DOHH2 (cell line): ENCODE measurements around the gene ADAMTS2.

Source experiments
- H3F3A ChIP-seq: fragments of 200-600 bp; sonication (generic), shearing (Covaris generic); 2 replicates; pipeline ENCODE4 v1.6.0; 2016; ENCODE audit warnings: antibody characterized with exemption, mild to moderate bottlenecking; ENCODE audit not compliant: control insufficient read depth, insufficient read depth
- H3K27ac ChIP-seq: fragments of 200-600 bp; sonication (generic); 2 replicates; pipeline ENCODE4 v1.5.1; 2014; ENCODE audit warnings: low read depth, mild to moderate bottlenecking, low read length, moderate library complexity
- H3K27me3 ChIP-seq: fragments of 200-600 bp; sonication (generic); 2 replicates; pipeline ENCODE4 v1.6.1; 2014; ENCODE audit warnings: mild to moderate bottlenecking, low read length, mixed read lengths; ENCODE audit not compliant: control insufficient read depth
- H3K36me3 ChIP-seq: fragments of 200-600 bp; sonication (generic); 2 replicates; pipeline ENCODE4 v1.6.1; 2014; ENCODE audit warnings: mild to moderate bottlenecking, low read length, moderate library complexity, mixed read lengths; ENCODE audit not compliant: control insufficient read depth
- H3K4me1 ChIP-seq: fragments of 200-600 bp; sonication (generic); 2 replicates; pipeline ENCODE4 v1.6.1; 2014; ENCODE audit warnings: mild to moderate bottlenecking, low read length, mixed read lengths; ENCODE audit not compliant: control insufficient read depth
- H3K4me2 ChIP-seq: fragments of 200-600 bp; sonication (generic); 2 replicates; pipeline ENCODE4 v1.6.0; 2014; ENCODE audit warnings: mild to moderate bottlenecking, low read length, moderate library complexity
- H3K4me3 ChIP-seq: fragments of 200-600 bp; sonication (generic); 2 replicates; pipeline ENCODE4 v1.5.1; 2014; ENCODE audit warnings: mild to moderate bottlenecking, low read length, mixed read lengths
- H3K79me2 ChIP-seq: fragments of 200-600 bp; sonication (generic); 2 replicates; pipeline ENCODE4 v1.6.1; 2014; ENCODE audit warnings: mild to moderate bottlenecking, low read length, mixed read lengths; ENCODE audit not compliant: control insufficient read depth
- H3K9me2 ChIP-seq: fragments of 200-600 bp; sonication (generic); replicated peaks from 2 replicates; pipeline ENCODE4 v1.6.1; 2014; ENCODE audit warnings: mild to moderate bottlenecking, low read length, mixed read lengths; ENCODE audit not compliant: control insufficient read depth
- H3K9me3 ChIP-seq: fragments of 200-600 bp; sonication (generic); 2 replicates; pipeline ENCODE4 v1.6.1; 2014; ENCODE audit warnings: antibody characterized with exemption, low read length, mixed read lengths; ENCODE audit not compliant: control insufficient read depth, insufficient read depth
- H4K20me1 ChIP-seq: fragments of 200-600 bp; sonication (generic); 2 replicates; pipeline ENCODE4 v1.6.0; 2014; ENCODE audit warnings: low read depth, mild to moderate bottlenecking, antibody characterized with exemption, low read length, moderate library complexity; ENCODE audit not compliant: control insufficient read depth, insufficient read depth
- CTCF ChIP-seq: fragments of 200-600 bp; sonication (generic); IDR thresholded peaks from one replicate; pipeline ENCODE4 v1.5.1; 2014; ENCODE audit warnings: antibody characterized with exemption, mild to moderate bottlenecking, low read depth, low read length; ENCODE audit not compliant: poor library complexity, severe bottlenecking
- EZH2phosphoT487 ChIP-seq: fragments of 200-600 bp; sonication (generic); IDR thresholded peaks from 2 replicates; pipeline ENCODE4 v1.6.1; 2017; ENCODE audit warnings: borderline replicate concordance, mild to moderate bottlenecking, antibody characterized with exemption, low read length, moderate library complexity, mixed read lengths

The ADAMTS2 gene

GRCh38 chr5:179362355-179362754, 17.1 kb upstream of the ADAMTS2 start:
- no peak overlapping the region for H3K4me3 ChIP-seq
- no peaks in the 10 kb centered on the region for H3K36me3 ChIP-seq
- no peaks in the 10 kb centered on the region for H3K79me2 ChIP-seq
- H3K27ac ChIP-seq = no peak overlapping the region
- no peaks in the 10 kb centered on the region for H3K9me3 ChIP-seq
- no peaks in the 10 kb centered on the region for H3F3A ChIP-seq
- no peak overlapping the region for H3K4me2 ChIP-seq
- H4K20me1 ChIP-seq = no peaks in the 10 kb centered on the region
- no peaks in the 10 kb centered on the region for H3K4me1 ChIP-seq
- no peaks in the 10 kb centered on the region for H3K9me2 ChIP-seq
- TF ChIP-seq EZH2phosphoT487 (no peak), CTCF (no peak)
- no peaks in the 10 kb centered on the region for H3K27me3 ChIP-seq

DNA sequence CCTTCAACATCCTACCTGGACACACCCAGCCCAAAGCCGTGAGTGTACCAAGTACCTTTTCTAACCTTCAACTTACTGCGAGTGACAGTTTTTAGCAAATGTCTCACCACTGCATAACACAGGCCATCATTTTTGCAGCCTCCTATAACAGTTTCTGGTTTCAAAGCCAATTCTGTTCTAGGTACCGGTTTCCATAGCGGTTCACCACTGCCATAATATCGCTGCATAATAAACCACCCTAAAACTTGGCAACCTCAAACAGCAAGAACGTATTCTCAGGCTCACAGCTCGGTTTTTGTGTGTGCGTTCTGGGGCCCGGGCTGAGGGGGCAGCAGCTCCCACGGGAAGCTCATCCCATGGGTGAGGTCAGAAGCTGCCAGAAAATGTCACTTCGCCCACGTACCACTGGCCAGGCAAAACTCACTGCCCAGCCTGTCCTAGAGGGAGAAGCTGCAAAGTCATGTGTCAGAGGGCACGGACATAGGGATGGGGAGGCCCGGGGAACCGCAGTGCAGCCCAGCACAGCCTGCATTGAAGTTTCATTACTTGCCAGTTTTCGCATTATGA, 15.9 kb upstream of the ADAMTS2 start:
- Histone ChIP-seq H3K9me2 (no peaks in the 10 kb centered on the region), H3K4me2 (no peak overlapping the region), H3K4me3 (no peak overlapping the region), H3K27ac (no peak overlapping the region), H3K4me1 (no peaks in the 10 kb centered on the region), H4K20me1 (no peaks in the 10 kb centered on the region), H3K36me3 (no peaks in the 10 kb centered on the region), H3K9me3 (no peaks in the 10 kb centered on the region), H3K27me3 (no peaks in the 10 kb centered on the region), H3F3A (no peaks in the 10 kb centered on the region), H3K79me2 (no peaks in the 10 kb centered on the region)
- no peak for TF ChIP-seq EZH2phosphoT487
- no peak for TF ChIP-seq CTCF

GRCh38 chr5:179357031-179357430, 11.8 kb upstream of the ADAMTS2 start:
- no peak overlapping the region for H3K27ac ChIP-seq
- H3K4me2 ChIP-seq = no peak overlapping the region
- no peak overlapping the region for H3K4me3 ChIP-seq
- no peaks in the 10 kb centered on the region for H4K20me1 ChIP-seq
- no peaks in the 10 kb centered on the region for H3K9me3 ChIP-seq
- H3F3A ChIP-seq = no peaks in the 10 kb centered on the region
- no peak for TF ChIP-seq CTCF
- TF ChIP-seq EZH2phosphoT487 = no peak
- H3K9me2 ChIP-seq = no peaks in the 10 kb centered on the region
- H3K4me1 ChIP-seq = no peaks in the 10 kb centered on the region
- H3K27me3 ChIP-seq = no peaks in the 10 kb centered on the region
- no peaks in the 10 kb centered on the region for H3K79me2 ChIP-seq
- H3K36me3 ChIP-seq = no peaks in the 10 kb centered on the region
